HUDEP-2 (cell line): ENCODE measurements around the gene IMPDH1.

Experiments
- DNase-seq, 76 experiments: peaks; one replicate each; lab custom pipeline; 2025; ENCODE audit not compliant: unreplicated experiment in 76 of 76; lab: John Stamatoyannopoulos, UW

IMPDH1 gene

DNA sequence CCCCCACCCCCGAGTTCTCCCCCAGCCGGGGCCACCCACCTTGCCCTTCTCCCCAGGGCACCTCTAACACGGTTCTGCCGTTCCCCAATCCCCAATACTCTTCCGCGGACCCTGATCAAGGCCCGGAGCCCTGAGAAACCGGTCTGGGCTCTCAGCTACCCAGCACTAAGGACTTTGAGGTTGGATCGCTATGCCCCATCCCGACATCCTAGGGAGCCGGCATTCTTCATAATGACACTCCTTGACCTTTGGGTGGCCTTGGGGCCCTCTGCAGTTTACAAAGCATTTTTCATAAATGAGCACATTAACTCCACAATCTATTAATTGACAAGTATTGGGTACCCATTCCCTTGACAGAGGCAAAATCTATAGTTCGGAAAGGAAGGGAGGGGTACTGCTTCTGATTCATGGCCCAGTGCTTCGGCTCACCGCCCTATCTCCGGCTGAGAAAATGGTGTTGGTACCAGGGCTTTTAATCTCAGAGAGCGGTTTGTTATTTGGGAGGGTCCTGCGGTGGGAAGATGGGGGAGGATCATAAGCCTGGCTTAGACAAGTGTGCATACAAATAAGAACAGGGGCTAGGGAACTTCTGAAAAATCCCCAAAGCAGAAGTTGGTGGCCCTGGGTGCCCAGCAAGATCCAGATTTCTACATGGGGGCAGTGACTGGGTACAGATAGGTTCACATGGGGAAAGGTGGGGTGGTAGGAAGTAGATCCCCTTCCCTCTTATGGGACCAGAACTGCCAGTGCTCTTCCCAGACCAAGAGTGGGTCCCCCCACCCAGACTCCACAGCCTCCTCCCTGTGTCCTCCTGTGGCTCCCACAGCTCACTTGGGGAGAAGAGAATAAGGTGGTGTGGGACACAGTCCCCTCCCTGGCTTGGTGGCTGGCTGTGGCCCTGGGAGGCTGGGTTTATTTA lies 3.2 kb downstream of the IMPDH1 start:
- no peak for DNase-seq

DNA sequence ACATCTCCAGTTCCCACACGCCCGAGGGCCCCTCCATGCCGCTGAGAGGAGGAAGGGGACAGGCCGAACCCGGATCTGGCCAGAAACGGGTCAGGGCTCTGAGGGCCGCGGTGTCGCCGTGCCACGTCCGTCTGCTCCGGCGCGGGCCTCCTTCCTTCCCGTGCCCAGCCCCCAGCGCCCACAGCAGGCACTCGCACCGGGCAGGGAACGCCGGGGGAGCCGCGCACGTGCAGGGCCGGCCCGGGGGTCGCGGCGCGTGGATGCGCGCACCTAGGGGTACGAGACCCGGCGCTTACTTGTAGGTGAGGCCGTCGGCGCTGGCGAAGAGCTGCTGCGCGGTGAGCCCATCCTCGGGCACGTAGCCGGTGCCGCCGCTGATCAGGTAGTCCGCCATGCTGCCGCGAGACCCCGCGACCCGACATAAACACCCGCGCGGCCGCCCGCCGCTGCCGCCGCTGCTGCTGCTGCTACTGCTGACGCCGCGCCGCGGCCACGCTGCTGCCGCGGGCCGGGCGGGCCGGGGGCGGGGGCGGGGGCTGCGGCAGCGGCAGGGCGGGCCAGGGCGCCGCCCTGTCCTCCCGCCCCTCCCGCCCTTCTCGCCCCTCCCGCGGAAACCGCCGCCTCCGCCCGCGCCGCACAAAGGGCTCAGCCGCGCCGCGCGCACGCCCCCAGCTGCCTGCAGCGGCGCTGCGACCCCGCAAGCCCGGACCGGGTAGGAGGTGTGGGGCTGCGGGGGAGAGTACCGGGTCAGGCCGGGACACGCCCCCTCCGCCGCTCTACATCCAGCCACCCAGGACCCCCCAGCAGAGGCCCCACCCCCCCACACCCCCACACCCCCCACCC lies 4.1 kb downstream of the IMPDH1 start:
- DNase-seq: peak in 40 of 76 experiments; percentile 6 to 64 (median 43)

DNA sequence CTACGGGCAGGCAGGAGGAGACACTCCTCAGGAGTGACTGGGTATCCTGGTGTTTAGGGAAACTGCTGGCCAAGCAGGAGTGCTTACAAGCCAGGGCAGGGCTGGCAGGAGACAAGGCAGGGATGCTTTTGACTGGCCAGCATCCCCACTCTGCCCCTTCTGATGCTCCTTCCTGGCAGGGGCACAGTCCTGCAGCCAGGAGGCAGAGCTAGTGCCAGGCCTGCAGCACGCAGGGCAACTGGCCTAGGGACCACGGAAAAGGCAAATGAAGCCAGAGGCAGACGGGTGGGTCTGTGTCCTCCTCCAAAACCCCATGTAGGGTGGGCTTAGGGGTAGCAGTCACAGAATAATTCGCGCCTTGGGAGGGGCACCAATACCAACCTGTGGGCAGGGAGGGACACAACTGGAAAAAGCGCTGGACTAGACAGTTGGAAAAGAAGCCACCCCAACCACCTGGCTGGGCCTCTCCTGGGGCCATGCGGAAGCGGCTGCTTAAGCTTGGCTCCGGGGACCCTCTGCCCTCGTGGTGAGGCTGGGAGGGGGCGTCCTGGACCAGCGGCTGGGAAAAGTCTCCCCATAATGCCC lies 4.8 kb downstream of the IMPDH1 start:
- DNase-seq: peak in 19 of 76 experiments; percentile 2 to 27 (median 18)

DNA sequence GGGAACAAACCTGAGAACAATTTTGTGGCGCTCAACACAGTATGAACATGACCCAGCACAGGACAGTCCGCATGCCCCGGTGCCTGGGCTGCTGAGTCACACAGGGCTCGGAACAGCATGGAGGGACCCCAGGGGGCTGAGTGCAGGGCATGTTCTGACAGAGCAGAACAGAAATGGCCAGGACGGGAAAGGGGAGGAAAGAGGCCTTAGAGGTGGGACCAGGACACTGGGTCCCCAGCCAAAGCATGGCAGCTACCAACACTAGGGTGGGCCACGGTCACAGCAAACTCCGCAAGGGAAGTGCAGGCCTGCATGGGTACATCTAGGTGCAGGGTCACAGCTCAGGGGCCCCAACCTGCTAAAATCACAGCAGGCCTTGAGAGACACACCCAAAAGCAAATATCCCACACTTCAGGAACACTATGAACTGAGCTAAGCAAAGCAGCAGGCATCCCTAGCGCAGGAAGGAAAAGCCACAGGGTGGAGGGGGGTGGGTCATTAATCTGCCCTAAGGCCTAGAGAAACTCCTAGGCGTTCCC lies 5.6 kb downstream of the IMPDH1 start:
- DNase-seq: no peak

DNA sequence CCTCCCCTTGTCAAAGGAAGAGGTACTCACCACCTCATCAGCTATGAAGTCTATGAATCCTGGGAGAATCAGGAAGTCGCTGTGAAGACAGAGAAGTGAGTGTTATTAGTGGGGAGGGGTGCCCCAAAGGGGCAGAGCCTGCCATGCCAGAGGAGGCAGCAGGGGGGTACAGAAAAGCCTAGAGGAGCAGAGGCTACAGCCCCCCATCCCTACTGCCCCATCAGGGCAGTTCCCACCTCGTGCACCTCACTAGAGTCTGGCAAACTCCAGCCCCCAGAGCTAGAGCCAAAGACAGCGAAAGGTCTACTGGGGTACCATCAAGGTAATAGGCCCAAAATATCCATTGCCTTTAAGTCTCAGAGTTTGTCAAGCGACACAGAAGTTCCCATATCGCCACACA lies 6.1 kb downstream of the IMPDH1 start:
- no peak for DNase-seq

DNA sequence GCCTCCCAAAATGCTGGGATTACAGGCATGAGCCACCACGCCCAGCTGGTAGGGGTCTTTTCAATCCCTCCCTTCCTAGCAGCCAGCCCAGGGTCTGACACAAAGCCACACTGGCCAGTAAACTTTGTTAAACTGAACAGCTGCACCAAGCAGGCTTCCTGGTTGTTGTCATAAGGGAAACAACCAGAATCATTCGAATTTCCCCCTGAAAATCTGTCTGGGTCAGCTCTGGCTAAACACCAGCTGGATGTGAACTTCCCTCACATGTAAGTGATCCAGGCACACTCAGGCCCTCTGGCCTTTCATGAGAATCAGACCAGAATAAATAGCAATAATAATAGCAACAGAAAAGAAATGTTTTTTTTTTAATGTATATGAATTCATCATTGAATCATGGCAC lies 7.4 kb downstream of the IMPDH1 start:
- DNase-seq: no peak

DNA sequence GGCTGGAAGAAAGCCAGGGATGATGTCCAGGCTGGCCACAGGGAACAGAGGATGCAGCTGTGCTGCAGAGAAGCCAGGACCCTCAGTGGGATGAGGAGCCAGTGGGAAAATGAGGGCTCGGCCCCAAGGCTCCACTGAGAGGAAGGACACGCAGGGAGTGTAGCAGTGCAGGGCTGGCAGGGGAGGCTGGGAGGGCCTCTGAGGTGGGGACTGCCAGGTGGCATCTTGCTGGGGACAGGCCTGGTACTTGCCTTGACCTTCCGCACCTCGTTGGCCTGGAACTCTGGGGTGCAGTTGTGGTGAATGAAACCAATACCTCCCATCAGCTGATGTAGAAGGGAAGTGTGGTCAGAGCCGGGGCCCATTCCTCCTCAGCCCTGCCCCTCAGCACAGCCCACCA lies 9.2 kb downstream of the IMPDH1 start:
- DNase-seq: no peak

DNA sequence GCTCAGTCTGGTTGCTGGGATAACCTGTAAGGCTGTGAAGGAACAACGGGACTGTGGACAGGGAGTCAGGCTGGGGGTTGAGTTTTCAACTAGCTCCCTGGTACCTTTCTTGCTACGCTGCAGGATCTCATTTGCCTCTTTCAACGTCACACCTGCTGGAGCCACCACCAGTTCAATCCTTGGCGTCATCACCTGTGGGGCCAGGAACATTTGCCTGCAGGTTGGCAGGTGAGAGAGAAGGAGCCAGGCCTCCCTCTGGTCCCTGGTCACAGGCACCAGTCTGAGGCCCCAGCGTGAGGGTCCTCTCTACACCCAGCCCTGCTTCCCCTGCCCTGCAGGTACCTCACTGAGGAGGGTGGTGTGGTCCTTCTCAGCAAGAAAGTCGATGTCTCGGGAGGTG lies 9.8 kb downstream of the IMPDH1 start:
- no peak for DNase-seq

DNA sequence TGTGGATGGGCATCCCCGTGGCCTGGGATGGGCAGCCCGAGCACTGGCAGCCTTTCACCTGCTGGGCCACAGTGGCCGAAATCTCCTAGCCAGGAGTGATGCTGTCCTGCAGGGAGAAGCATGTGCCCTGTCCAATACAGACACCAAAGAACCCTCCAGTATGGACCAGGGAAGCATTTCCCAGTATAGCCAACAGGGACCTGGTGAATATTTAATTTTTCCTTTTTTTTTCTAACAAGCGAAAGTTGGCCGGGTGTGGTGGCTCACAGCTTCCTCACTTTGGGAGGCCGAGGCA lies 11.0 kb downstream of the IMPDH1 start:
- DNase-seq: no peak

DNA sequence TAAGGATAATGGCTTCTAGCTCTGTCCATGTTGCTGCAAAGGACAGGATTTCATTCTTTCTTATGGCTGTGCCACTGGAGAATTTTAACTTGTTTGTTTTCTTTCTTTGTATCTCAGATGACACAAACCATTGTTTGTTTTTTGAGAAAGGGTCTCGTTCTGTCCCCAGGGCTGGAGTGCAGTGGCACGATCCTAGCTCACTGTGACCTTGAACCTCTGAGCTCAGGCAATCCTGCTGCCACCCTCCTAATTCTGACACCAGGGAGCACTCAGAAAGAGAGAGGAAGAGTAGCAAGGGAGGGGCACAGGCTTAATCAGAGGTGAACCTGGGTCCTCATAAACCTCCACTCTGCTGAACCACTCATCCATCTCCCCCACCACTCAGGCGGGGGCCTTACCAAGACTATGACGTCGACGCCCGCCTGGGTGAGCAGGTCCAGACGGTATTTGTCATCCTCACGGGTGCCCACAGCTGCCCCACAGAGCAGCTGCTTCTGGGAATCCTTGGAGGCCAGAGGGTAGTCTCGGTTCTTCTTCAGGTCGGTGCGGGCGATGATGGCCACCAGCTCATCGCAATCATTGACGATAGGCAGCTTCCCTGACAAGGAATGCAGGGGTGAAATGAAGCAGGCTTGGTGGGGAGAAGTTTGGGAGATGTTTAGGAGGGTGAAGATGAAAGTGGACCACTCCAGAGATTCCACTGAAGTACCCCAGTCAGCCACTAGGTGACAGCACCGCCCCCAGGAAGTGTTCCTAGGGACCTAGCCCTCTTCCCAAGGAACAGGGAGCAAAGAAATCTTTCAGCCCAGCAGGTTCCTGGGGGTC lies 11.6 kb downstream of the IMPDH1 start:
- DNase-seq: peak in 29 of 76 experiments; percentile 3 to 44 (median 18)

DNA sequence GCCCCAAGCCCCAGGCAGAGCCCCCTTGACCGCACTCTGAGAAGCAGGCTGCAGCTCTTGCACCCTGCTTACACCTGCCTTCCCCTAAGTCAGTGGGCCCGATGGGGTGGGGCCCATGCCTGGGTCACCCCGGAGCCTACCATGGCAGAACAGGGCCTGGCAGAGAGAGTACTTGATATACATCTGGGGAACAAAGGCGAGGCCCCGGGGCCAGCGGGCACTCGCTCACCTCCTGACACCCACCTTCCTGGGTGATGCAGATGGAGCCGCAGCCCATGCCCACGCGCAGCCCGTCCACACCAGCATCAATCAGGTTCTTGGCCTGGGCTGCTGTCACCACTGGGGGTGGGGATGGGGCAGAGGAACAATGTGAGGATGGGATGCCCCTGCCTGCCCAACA lies 13.4 kb downstream of the IMPDH1 start:
- no peak for DNase-seq

DNA sequence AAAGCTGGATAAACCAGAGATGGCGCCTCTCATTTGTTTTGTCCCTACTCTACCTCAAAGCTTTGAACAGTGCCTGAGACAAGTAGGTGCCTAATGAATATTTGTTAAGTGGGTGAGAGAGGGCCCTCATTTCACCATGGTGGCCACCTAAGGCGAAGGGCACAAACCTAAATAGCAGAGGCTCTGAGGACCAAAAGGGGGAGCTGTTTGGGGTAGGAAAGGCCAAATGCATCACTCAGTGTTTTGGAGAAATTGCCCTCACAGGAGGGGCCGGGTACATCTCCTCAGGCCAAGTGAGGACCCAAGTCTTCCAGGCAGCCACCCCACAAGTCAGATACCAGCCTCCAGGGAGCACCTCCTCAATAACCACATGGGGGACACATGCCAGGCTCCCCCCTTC lies 14.0 kb downstream of the IMPDH1 start:
- DNase-seq: no peak

DNA sequence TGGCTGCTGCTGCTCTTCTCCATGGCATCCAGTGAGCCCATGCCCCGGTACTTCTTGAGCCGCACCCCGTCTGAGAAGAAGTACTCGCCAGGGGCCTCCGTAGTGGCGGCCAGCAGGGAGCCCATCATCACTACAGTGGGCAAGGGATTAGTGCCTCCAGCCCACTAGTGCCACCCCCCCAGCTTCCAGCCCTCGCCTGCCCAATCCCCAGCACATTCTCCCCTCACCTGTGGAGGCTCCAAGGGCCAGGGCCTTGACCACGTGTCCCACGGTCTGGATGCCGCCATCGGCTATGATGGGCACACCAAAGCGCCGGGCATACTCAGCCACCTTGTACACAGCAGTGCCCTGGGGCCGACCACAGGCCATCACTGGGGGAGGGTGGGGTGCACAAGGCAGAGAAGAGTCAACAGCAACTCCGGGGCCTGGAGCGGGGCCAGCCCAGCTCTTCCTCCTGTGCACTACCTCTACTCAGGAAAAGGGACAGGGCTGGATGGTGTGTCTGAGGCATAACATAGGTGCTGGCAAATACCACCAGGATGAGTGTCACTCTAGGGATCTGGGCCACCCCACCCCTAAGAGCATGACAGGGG lies 14.8 kb downstream of the IMPDH1 start:
- no peak for DNase-seq

DNA sequence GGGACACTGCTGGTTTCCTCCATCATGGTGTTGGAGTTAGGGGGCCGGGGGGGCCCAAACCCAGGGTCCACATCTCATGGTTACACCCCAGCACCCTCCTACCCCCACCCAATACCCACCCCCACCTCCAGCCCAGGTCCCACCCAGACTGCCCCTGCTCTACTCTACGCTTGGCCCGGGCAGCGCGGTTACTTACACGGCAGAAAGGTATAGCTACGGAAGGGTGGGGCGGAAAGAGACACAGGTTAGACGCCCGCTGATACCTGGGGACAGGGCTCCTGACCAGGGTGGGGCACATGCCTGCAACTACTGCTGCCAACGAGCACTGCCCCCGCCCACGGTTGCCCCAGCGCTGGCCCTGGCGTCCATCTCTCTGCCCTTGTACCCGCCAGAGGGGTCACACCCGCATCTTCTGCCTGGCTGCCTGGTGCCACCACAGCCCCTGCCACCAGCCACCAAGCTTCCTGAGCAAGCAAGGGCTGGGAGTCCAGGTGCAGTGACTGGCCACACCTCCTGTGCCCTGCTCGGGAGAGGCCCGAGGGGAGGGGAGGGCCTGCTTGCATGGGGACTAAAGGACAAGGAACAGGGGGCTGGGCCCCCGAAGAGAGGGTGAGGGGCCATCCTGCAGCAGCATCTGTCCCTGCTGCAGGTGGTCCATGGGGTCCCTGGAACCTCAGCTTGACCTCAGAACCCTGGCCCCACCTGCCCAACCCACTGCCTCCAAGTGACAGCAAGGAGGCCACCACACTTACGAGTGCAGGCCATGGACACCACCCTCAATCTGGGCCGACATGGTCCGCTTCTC lies 16.1 kb downstream of the IMPDH1 start:
- no peak for DNase-seq

DNA sequence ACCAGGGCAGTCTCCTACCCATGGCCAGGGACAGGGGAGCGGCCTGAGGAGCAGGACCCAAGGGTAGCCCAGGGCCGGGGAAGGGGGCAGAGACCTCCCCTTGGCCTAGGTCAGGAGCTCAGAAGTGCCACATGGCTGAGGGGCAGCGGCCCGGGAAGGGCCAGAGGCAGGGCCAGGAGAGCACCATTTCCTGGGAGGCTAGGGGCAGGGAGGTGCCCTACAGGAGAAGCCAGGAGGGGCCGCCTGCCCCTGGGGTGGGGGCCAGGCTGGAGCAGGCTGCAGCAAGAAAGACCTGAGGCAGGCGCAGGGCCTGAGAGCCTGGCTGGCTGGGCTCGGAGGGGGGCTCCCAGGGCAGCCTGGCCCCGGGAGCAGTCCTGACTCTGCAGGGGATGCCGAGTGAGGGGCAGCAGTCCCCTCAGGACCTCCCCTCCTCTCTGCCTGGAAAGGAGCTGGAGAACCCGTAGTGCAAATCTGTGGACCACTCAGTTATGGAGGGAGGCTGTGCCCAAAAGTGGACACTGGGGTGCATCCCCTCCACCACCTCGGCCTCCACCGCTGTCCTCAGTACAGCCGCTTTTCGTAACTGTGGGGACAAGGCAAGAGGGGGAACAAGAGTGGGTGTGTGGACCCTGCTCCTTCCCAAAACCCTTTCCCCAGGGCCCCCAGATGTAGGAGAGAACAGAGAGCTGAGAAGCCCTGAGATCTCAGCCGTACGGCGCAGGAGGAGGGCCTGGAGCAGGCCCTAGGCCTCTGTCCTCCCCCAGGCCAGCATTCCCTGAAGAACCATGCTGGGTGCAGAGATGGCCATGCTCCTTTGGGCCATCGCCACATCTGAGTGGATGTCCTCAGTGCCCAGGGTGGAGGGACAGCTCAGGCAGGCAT lies 17.1 kb downstream of the IMPDH1 start:
- DNase-seq: no peak

DNA sequence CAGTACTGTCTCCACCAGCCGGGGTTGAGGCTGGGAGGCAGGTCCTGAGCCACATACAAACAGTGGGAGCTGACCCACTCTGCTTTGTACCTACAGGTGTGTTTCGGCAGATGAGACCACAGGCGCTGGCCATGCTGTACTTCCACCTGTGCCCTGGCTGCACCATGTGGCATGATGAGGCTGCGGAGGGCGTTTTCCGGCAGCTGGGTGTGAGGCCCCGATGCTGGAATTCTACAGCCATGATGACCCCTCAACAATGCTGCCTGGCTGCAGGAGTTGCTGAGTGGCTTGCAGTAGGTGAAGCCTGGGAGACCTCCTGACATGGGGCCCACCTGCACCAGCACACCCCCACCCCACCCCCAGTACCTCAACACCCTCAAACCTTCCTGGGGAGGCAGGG lies 18.0 kb downstream of the IMPDH1 start:
- DNase-seq: no peak

DNA sequence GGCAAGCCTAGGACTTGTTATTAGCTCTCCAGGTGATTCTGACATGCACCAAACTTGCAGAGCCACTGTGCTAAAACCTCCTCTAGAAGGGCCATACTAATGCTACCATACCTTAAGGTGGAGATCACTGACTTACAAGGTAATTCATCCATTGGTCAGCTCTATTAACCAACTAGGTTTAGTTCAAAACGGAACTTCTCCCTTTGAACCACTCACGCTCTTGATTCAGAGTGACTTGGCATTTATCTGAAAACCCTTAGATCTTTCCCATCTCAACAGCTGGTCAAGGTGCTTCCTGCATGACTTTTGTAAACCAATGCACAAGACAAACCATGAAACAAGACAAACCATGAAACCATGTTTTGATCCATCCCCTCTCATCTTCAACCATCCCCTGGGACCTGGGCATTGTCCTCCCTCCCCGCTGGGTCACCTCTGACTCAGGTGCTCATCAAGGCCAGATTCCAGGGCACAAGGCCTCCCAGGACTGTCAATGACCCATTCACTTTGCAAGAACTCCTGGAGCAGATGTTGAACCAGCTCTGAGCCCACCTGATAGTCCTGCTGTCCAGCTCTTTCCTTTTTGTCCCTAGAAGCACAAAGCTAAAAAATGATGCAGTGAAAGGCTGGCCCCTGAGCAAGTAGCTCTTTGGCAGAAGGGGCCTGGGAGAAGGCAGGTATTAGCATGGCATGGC lies 18.8 kb downstream of the IMPDH1 start:
- DNase-seq: no peak
